OCI-LY7 (cell line): Measurements from ENCODE around the gene SLC19A1.

Experiments used
- EZH2phosphoT487 ChIP-seq: fragments of 200-600 bp; sonication (generic); IDR thresholded peaks from 2 replicates; pipeline ENCODE4 v1.6.1; 2018; ENCODE audit warnings: low read depth, borderline replicate concordance, mild to moderate bottlenecking, mixed run types, antibody characterized with exemption, low read length, moderate library complexity, mixed read lengths
- TF ChIP-seq, protein P1 (sequence below): fragments of 200-600 bp; sonication (generic); conservative IDR thresholded peaks from 2 replicates; pipeline ENCODE4 v1.5.1; 2014; ENCODE audit warnings: mild to moderate bottlenecking, antibody characterized with exemption, low read length, moderate library complexity, mixed read lengths

DNA sequence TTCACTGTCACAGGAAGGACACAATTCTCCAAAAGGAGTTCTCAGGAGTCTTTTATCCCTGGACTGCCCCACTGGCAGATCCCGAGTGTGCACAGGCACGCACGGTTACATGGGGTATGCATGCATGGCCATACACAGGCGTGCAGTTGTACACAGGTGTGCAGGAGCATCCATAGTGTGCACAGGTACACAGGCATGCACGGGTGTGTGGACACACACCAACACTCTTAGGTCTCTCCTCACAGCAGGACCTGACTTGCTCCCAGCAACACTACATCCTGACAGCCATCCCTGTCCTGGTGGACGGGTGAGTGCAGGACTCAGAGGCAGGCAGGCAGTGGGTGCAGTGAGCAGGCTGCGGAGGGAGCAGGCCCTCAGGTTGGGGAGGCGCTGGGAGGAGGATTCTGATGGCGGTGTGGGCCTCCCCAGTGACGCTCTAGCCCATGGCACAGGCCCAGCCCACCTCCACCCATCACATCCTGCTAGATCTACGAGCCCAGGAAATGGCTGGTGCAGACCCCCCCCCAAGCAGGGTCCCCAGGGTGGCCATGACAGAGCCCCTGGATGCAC, 28.4 kb downstream of the SLC19A1 start:
- TF ChIP-seq, protein P1, sequence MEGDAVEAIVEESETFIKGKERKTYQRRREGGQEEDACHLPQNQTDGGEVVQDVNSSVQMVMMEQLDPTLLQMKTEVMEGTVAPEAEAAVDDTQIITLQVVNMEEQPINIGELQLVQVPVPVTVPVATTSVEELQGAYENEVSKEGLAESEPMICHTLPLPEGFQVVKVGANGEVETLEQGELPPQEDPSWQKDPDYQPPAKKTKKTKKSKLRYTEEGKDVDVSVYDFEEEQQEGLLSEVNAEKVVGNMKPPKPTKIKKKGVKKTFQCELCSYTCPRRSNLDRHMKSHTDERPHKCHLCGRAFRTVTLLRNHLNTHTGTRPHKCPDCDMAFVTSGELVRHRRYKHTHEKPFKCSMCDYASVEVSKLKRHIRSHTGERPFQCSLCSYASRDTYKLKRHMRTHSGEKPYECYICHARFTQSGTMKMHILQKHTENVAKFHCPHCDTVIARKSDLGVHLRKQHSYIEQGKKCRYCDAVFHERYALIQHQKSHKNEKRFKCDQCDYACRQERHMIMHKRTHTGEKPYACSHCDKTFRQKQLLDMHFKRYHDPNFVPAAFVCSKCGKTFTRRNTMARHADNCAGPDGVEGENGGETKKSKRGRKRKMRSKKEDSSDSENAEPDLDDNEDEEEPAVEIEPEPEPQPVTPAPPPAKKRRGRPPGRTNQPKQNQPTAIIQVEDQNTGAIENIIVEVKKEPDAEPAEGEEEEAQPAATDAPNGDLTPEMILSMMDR, result no peak
- no peak for TF ChIP-seq EZH2phosphoT487
